ENCODE data around the gene CHRNA9. TPM values are rescaled to one million over a fixed set of nuclear protein-coding genes. Genes with fewer than 3 reads are reported as not detected.

CHRNA9 gene
- total and polyA plus RNA-seq, 4 donors, result not detected

GRCh38 chr4:40363945-40364344 is 28.8 kb downstream of the CHRNA9 start:
- no peaks in the 10 kb centered on the region for H3K27me3 ChIP-seq (ENCODE audit: control insufficient read depth in 1 of 2, insufficient read depth in 2 of 2, low read length in 1 of 2)
- H3K4me1 ChIP-seq (ENCODE audit: control insufficient read depth in 1 of 2, insufficient read depth in 2 of 2, low read length in 2 of 2), result no peaks in the 10 kb centered on the region
- H3K4me3 ChIP-seq (ENCODE audit: low read length in 2 of 2), result no peak overlapping the region
- intact Hi-C loops (cut with DNase I), result no loop called here
- ATAC-seq (ENCODE audit: low FRiP score), result no peak
- H3K27ac ChIP-seq (ENCODE audit: low read depth in 1 of 2, low read length in 2 of 2), result no peak overlapping the region
- H3K36me3 ChIP-seq (ENCODE audit: control insufficient read depth in 1 of 2, insufficient read depth in 2 of 2, low read length in 1 of 2), result no peaks in the 10 kb centered on the region
- no peak for DNase-seq
- H3K9me3 ChIP-seq (ENCODE audit: control insufficient read depth, low read length), result peaks cover 3% of the 10 kb centered on the region

GRCh38 chr4:40365766-40366165 is 30.6 kb downstream of the CHRNA9 start:
- no peaks in the 10 kb centered on the region for H3K27me3 ChIP-seq (ENCODE audit: control insufficient read depth in 1 of 2, insufficient read depth in 2 of 2, low read length in 1 of 2)
- H3K36me3 ChIP-seq (ENCODE audit: control insufficient read depth in 1 of 2, insufficient read depth in 2 of 2, low read length in 1 of 2), result no peaks in the 10 kb centered on the region
- no peak overlapping the region for H3K4me3 ChIP-seq (ENCODE audit: low read length in 2 of 2)
- no peak overlapping the region for H3K27ac ChIP-seq (ENCODE audit: low read depth in 1 of 2, low read length in 2 of 2)
- no peak for DNase-seq
- intact Hi-C loops (cut with DNase I), result no loop called here
- peaks cover 3% of the 10 kb centered on the region for H3K9me3 ChIP-seq (ENCODE audit: control insufficient read depth, low read length)
- ATAC-seq (ENCODE audit: low FRiP score), result no peak
- no peaks in the 10 kb centered on the region for H3K4me1 ChIP-seq (ENCODE audit: control insufficient read depth in 1 of 2, insufficient read depth in 2 of 2, low read length in 2 of 2)
- WGBS, 2 donors, result 27 to 34% methylated on average over 2 of the region's 2 CpGs

- Histone ChIP-seq H3K27me3 (ENCODE audit: control insufficient read depth in 1 of 2, insufficient read depth in 2 of 2, low read length in 1 of 2) (no peaks in the 10 kb centered on the region), H3K36me3 (ENCODE audit: control insufficient read depth in 1 of 2, insufficient read depth in 2 of 2, low read length in 1 of 2) (no peaks in the 10 kb centered on the region), H3K4me1 (ENCODE audit: control insufficient read depth in 1 of 2, insufficient read depth in 2 of 2, low read length in 2 of 2) (no peaks in the 10 kb centered on the region), H3K27ac (ENCODE audit: low read depth in 1 of 2, low read length in 2 of 2) (no peak overlapping the region), H3K4me3 (ENCODE audit: low read length in 2 of 2) (no peak overlapping the region), H3K9me3 (ENCODE audit: control insufficient read depth, low read length) (peaks cover 1% of the 10 kb centered on the region)
- ATAC-seq (ENCODE audit: low FRiP score), result no peak
- no peak for DNase-seq
- intact Hi-C loops (cut with DNase I), result no loop called here
- WGBS, 2 donors, result 57 to 67% methylated on average over 4 of the region's 4 CpGs
Measured at GRCh38 chr4:40367451-40367850, 32.3 kb downstream of the CHRNA9 start.

DNA sequence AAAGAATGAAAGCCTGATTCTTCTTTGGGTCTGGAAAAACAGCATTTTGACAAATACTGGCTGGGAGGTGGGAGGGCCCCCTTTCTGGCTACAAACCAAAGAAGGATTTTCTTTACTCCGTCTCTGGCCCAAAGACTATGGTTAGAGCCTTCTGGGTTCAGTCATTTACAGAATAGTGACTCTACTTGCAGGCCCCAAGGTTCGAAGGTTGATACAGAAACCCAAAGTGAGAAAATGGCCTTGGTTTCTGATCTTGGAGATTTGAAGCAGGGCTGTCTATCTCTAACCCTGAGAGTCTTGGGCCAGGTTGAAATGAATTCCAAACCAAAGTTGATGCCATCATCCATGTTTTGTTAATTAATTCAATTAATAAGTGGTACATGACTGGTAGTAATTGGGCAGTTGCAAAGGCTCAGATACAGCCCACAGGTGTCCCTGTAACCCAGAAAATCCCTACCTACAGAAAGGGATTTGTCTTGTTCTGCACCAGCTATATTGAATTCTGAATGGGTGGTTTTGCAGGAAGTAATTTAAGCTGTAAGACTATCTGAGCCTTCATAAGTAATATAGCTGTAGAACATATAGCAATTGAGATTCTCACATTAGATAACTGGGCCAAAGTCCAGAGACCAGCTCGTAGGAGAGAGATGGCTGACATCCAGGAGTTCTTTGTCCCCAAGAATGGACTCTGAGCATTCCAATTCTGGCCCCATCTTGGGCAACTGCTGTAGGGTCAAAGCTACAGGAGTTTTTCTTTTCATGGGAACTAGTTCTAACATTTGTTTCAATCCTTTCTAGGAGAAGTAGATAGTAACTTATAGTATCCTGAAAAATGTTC is 34.5 kb downstream of the CHRNA9 start:
- Histone ChIP-seq H3K4me3 (ENCODE audit: low read length in 2 of 2) (no peak overlapping the region), H3K4me1 (ENCODE audit: control insufficient read depth in 1 of 2, insufficient read depth in 2 of 2, low read length in 2 of 2) (no peaks in the 10 kb centered on the region), H3K36me3 (ENCODE audit: control insufficient read depth in 1 of 2, insufficient read depth in 2 of 2, low read length in 1 of 2) (no peaks in the 10 kb centered on the region), H3K27ac (ENCODE audit: low read depth in 1 of 2, low read length in 2 of 2) (no peak overlapping the region), H3K9me3 (ENCODE audit: control insufficient read depth, low read length) (peaks cover 1% of the 10 kb centered on the region), H3K27me3 (ENCODE audit: control insufficient read depth in 1 of 2, insufficient read depth in 2 of 2, low read length in 1 of 2) (no peaks in the 10 kb centered on the region)
- ATAC-seq (ENCODE audit: low FRiP score) (no peak), DNase-seq (no peak)
- intact Hi-C loops (cut with DNase I), result no loop called here
- 56 to 60% methylated on average over 3 of the region's 3 CpGs for WGBS, 2 donors

GRCh38 chr4:40372651-40373050 is 37.5 kb downstream of the CHRNA9 start:
- Histone ChIP-seq H3K4me1 (ENCODE audit: control insufficient read depth in 1 of 2, insufficient read depth in 2 of 2, low read length in 2 of 2) (no peaks in the 10 kb centered on the region), H3K36me3 (ENCODE audit: control insufficient read depth in 1 of 2, insufficient read depth in 2 of 2, low read length in 1 of 2) (no peaks in the 10 kb centered on the region), H3K9me3 (ENCODE audit: control insufficient read depth, low read length) (no peaks in the 10 kb centered on the region), H3K27ac (ENCODE audit: low read depth in 1 of 2, low read length in 2 of 2) (no peak overlapping the region), H3K4me3 (ENCODE audit: low read length in 2 of 2) (no peak overlapping the region), H3K27me3 (ENCODE audit: control insufficient read depth in 1 of 2, insufficient read depth in 2 of 2, low read length in 1 of 2) (no peaks in the 10 kb centered on the region)
- ATAC-seq (ENCODE audit: low FRiP score) (no peak), DNase-seq (no peak)
- intact Hi-C loops (cut with DNase I), result no loop called here
- WGBS, 2 donors, result 67 to 68% methylated on average over 3 of the region's 3 CpGs

GRCh38 chr4:40373636-40374035 is 38.5 kb downstream of the CHRNA9 start:
- intact Hi-C loops (cut with DNase I), result no loop called here
- DNase-seq (no peak), ATAC-seq (ENCODE audit: low FRiP score) (no peak)
- 89 to 92% methylated on average over 3 of the region's 3 CpGs for WGBS, 2 donors
- no peaks in the 10 kb centered on the region for H3K36me3 ChIP-seq (ENCODE audit: control insufficient read depth in 1 of 2, insufficient read depth in 2 of 2, low read length in 1 of 2)
- no peak overlapping the region for H3K27ac ChIP-seq (ENCODE audit: low read depth in 1 of 2, low read length in 2 of 2)
- no peaks in the 10 kb centered on the region for H3K9me3 ChIP-seq (ENCODE audit: control insufficient read depth, low read length)
- H3K4me1 ChIP-seq (ENCODE audit: control insufficient read depth in 1 of 2, insufficient read depth in 2 of 2, low read length in 2 of 2), result no peaks in the 10 kb centered on the region
- peaks cover 0 to 2% of the 10 kb centered on the region in 2 donors for H3K27me3 ChIP-seq (ENCODE audit: control insufficient read depth in 1 of 2, insufficient read depth in 2 of 2, low read length in 1 of 2)
- H3K4me3 ChIP-seq (ENCODE audit: low read length in 2 of 2), result no peak overlapping the region

DNA sequence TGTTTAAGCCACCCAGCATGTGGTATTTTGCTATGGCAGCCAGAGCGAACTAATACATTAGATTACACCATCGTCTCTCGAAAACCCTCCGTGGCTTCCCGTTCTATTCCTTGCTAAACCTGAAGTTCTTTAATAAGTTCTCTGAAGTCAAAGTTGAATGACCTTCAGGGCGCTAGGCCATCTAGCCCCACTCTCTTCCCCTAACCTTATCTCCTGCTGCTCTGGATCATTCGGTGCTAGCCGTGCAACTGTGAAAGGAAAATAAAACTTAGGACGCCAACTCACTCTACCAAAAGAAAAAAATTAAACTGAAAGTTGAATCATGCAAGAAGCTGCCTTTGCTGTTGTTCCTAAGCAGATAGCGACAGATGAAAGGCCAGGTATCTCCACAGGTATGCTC is 40.0 kb downstream of the CHRNA9 start:
- intact Hi-C loops (cut with DNase I), result no loop called here
- 80 to 82% methylated on average over 10 of the region's 10 CpGs for WGBS, 2 donors
- no peaks in the 10 kb centered on the region for H3K36me3 ChIP-seq (ENCODE audit: control insufficient read depth in 1 of 2, insufficient read depth in 2 of 2, low read length in 1 of 2)
- ATAC-seq (ENCODE audit: low FRiP score) (no peak), DNase-seq (no peak)
- H3K4me1 ChIP-seq (ENCODE audit: control insufficient read depth in 1 of 2, insufficient read depth in 2 of 2, low read length in 2 of 2), result no peaks in the 10 kb centered on the region
- H3K4me3 ChIP-seq (ENCODE audit: low read length in 2 of 2), result no peak overlapping the region
- H3K9me3 ChIP-seq (ENCODE audit: control insufficient read depth, low read length), result no peaks in the 10 kb centered on the region
- peaks cover 0 to 2% of the 10 kb centered on the region in 2 donors for H3K27me3 ChIP-seq (ENCODE audit: control insufficient read depth in 1 of 2, insufficient read depth in 2 of 2, low read length in 1 of 2)
- no peak overlapping the region for H3K27ac ChIP-seq (ENCODE audit: low read depth in 1 of 2, low read length in 2 of 2)

DNA sequence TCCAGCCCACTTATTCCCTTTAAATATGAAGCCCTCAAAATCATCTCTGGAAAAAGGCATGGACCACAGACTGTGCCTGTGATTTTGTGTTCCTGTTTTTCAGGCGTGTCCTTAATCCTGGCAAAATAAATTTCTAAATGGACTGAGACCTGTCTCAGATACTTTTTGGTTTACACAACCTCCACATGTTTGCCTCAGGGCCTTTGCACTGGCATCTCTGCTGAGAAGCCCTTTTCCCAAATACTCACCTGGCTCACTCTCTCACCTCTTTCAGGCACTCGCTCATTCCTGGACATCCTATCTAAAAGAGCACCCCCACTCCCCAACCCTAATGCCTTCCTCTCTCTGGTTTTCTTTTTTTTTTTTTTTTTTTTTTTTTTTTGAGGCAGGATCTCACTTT is 40.5 kb downstream of the CHRNA9 start:
- Histone ChIP-seq H3K4me3 (ENCODE audit: low read length in 2 of 2) (no peak overlapping the region), H3K36me3 (ENCODE audit: control insufficient read depth in 1 of 2, insufficient read depth in 2 of 2, low read length in 1 of 2) (no peaks in the 10 kb centered on the region), H3K27ac (ENCODE audit: low read depth in 1 of 2, low read length in 2 of 2) (no peak overlapping the region), H3K4me1 (ENCODE audit: control insufficient read depth in 1 of 2, insufficient read depth in 2 of 2, low read length in 2 of 2) (no peaks in the 10 kb centered on the region), H3K9me3 (ENCODE audit: control insufficient read depth, low read length) (no peaks in the 10 kb centered on the region), H3K27me3 (ENCODE audit: control insufficient read depth in 1 of 2, insufficient read depth in 2 of 2, low read length in 1 of 2) (peaks cover 0 to 2% of the 10 kb centered on the region in 2 donors)
- ATAC-seq (ENCODE audit: low FRiP score) (no peak), DNase-seq (no peak)
- WGBS, 2 donors, result 93 to 95% methylated on average over 2 of the region's 2 CpGs
- intact Hi-C loops (cut with DNase I), result no loop called here
